GM18867 (cell line): Measurements from ENCODE around the gene CIB4.
"Not testable (repeated sequence)": the region's sequence is repeated elsewhere in the genome, so short reads cannot be mapped to it uniquely, and the experiment has no call there.

Experiments used
- ATAC-seq: cut with Tn5 transposase; IDR thresholded peaks from one replicate; pipeline ENCODE4 v1.9.1; 2021; ENCODE audit warnings: mild to moderate bottlenecking, moderate library complexity; ENCODE audit not compliant: unreplicated experiment

Gene CIB4

DNA sequence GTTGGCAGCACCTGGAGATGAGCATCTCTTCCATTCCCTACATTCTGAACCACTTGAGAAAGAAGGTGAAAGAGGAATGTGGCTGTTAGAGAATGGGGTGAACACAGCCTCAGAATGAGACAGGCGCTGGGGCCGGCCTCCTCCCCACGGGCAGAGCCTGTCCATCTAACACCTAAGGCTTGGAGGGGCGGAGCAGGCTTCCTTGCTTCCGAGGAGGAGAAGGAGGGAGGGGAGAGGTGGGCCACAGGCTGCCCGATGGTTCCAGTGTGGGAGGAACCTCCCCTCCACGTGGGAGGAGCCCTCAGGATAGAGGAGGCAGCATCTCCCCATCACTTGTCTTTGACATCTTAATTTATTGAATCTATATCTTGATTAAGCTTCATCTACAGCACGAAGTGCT is 68.6 kb downstream of the CIB4 start:
- ATAC-seq = no peak

DNA sequence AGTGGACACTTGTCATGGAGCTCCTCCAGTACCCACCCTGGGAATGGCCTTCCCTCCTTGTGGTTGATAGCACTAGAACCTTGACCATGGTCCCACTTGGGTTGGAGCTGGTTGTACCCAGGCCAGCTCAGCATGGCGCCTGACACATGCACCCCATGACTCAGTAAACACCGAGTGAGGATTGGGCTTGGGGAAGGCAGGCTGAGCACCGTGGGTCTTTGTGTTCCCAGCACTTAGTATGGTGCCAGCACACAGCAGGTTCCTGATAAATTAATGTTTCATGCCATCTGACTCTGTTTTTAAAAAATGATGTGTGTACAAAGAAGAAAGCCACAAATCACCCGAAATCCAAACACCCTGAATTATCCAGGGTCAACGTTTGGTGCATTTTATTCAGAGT is 69.8 kb downstream of the CIB4 start:
- no peak for ATAC-seq

DNA sequence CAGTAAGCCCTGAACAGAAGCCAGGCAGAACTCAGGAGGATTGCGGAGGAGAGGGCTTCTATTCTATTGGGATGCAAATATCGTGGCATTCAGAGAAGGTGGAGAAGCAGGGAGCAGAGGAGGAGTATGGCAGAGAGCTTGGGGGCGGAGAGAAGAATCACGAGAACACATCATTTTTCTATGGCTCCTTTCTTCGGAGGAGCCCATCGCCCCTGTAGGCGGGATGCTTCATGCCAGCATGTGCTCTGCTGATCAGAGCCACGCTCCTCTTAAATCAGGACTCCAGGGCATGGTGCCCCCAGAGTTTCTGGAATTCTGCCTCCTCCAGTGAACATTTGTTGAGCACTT is 71.1 kb downstream of the CIB4 start:
- ATAC-seq = no peak

DNA sequence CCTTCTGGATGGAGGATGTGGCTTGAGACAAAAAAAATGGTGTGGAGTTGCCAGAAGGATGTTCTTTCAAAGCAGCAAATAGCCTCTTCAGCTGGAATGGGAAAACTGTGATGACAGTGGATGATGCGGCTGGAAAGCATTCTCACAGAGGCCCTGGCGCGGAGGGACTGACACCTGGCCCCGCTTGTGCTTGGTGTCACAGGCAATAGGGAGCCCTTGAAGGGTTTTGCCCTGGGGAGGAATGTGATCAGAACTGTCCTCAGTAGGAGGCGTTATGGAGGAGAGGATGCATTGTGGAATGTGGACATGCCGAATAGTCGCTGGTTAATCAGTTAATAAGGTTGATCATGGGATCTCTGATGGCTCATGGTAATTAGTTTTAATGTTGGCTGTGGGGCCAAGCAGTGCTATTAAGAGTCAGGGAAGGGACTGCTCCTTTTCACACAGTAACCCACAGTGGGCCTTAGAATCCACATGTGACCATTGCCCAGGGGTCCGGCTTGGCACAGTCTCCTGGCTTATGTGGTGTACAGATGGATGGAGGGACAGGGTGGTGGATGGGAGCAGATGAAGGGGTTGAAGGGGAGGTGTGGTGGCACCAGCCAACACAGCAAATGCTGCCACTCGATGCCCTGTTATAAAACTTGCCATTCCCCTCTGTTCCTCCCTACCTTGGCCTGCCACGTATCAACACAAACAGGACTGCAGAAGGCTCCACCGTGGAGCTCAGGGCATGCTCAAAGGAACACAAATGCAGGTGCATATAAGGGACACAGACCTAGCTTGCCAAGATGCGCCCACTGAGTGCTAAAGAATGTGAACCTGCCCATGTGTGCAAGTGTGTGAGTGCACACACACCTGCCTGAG is 71.7 kb downstream of the CIB4 start:
- ATAC-seq = no peak

DNA sequence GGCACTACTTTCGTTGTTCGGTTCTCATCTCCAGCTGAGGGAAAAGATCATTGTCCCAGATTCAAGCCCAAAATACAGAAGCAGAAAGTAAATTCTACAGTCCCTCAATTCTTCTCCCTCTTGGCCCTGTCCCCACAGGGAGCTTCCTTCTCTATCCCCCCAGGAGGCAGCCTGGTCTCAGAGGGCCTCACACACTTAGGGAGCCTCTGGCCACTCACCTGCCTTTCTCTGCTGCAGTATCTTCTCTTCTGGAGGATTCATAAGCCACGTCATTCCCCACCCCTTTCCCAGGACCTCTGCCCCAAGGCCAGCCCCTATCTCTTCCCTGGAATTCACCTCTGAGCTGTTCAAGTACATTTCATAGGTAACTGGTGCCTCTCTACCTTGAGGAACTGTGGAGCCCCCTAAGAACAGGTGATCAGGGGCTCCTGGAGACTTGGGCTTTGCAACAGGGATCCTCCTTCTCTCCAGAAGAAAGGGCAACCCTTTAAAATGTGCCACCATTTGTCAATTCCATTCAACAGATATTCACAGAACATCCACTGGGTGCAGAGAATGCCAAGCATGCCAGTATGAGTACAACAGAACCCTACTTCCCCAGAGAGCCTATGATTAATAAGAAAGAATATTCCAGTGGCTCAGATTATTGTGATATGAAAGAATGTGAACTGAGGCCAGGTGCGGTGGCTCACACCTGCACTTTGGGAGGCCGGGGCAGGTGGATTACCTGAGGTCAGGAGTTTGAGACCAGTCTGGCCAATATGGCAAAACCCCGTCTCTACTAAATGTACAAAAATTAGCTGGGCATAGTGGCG is 72.9 kb downstream of the CIB4 start:
- ATAC-seq = no peak

DNA sequence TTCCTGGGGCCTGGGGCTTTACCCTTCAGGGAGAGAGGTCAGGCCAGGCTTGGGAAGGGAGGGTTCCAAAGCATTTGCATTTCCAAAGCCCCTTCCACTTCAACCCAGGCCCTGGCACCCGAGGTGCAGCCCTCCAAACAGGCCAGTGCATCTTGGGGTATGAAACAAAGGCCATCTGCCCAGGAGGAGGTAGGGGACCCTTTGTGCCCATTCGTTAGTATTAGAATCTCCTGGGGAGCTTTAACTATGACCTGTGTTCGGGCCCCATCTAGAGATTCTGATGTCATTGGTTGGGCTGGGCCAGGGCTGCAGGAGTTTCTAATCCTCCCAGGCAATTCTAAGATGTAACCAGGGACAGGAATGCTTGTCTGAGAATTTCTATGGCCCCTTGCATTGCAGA is 73.6 kb downstream of the CIB4 start:
- ATAC-seq = no peak

DNA sequence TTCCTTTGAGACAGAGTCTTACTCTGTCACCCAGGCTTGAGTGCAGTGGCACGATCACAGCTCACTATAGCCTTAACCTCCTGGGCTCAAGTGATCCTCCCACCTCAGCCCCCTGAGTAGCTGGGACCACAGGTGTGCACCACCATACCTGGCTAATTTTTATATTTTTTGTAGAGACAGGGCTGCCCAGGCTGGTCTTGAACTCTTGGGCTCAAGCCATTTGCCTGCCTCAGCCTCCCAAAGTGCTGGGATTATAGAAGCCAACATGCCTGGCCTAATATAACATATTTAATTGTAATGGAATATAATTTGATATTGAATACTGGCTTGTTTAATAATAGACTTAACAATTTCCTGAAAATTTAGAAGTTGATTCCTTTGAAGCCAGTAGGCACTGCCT is 74.4 kb downstream of the CIB4 start:
- ATAC-seq = not testable (repeated sequence)

DNA sequence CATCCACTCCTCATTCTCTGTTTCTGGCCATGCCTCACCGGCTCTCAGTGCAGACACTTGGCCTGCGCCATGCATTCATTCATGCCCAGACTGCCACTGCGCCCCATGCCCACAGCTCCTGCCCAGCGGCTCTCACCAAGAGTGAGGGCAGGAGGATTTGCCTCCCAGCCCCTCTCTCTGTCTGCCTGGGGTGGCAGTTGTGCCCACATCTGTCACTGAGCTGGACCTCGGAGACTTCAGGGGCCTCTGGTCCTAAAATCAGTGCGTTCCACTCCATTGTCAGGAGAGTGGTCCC is 75.1 kb downstream of the CIB4 start:
- ATAC-seq = no peak

DNA sequence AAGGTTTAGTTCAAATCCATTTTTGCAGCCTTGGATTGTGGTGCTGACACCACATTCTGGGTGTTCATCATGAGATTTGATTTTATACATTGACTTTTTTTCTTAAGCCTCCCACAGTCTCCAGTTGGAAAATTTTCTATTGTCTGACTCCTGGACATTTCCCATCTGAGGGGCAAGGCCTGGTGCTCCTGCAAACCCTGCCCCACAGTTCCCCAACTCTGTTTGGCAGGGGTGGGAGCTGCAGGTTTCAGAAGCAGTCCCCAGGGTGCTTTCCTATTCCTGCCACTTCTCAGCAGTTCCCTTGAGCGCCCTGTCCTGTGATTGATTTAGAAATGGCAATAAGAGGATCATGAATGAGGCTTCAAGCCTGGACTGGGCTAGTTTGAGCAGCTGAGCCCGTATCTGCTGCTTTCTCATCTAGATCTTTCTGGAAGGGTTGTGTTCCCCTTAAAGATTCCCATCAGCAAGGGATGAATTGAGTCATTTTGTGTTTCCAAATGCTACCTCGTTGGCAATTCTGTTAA is 77.0 kb downstream of the CIB4 start:
- ATAC-seq = no peak

DNA sequence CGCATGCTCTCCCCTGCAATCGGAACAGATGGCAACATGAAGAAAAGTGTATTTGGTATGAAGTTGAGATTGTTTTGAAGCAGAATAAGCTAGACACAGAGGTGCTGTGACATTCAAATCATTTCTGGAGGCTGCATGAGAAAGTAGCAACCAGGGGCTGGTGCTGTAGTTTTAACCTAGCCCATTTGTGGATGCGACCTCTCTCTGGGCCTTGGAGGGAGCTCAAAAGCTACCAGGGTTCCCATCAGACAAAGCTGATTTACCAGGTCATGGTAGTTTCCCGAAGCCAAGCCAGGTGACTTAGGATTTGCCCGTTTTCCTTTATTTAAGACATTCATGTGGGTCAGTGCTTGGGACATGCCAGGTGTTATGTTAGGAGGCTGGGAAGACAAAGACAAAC is 77.5 kb downstream of the CIB4 start:
- ATAC-seq = no peak

DNA sequence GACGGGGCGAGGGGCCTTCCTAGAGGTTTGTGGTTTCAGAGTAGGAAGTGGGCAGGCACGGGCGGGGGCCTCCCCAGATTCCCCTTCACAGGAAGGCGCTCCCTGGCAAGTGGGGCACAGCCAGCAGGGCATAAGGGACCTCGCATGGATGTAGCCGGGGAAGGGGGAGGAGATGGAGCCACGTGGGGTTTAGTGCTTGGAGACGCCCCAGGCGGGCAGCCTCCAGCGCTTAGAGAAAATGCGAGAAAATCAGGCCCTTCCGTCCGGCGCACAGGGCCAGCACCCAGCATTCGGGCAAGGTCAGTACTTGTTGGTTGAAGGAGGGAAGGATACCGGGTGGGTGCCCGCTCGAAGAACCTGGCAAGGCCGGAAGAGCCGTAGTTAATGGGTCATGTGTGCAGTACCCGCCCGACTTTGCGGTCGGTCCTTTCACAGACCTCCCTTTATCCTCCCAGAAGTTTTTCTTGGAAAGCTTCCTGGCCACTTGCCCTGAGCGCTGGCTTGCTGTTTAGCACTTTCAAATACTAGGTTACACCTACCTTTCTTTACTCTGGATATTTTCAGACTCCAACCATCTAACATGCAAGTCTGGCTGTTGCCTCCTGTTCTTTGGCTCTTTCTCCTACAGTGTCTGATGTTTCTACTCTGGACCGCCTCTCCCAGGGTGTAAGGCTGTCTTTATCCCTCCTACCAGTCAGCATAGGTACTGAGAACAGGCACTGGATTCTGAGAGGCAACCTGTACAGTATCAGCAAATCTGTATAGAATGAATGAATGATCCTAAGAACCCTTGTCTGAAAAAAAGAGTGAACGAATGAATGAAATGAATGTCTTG is 78.1 kb downstream of the CIB4 start:
- no peak for ATAC-seq

DNA sequence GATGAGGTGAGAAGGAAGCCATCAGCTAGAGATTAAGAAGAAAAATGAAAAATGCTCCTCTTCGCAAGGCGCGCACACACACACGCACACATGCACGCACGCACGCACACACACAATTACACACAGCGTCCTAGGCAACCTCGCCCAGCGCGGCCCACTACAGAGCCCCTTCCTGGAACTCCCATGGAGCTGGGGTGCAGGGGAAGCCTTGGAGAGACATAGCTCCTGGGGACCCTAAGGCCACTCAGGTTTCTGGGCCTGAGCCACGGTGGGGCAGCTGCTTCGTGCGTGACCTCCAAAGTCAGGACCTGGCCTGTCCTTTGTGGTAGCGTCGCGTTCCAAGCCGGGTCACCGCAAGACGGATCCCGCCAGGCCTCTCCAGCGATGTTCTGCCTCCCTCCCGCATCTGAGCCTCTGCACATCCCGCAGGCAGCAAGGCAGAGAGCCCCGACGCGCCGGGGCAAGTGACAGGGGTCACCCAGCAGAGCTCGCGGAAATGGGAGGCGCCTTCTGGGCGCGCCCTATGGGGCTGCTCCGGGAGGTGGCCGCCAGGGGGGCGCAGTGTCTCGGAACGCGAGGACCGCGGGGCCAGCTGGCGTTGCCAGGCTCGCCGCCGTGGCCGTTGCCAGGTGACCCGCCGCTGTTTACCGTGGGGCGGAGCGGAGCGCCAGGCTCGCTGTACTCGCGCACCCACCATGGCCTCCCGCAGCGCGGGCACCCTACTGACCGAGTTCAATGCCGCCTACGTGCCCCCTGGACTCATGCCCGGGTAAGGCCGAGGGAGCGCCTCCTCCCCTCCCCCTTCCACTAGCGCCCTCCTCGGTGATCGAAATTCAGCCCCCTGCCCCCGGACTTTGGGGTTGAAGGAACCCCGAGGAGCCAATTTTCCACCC is 79.0 kb downstream of the CIB4 start:
- ATAC-seq = no peak

DNA sequence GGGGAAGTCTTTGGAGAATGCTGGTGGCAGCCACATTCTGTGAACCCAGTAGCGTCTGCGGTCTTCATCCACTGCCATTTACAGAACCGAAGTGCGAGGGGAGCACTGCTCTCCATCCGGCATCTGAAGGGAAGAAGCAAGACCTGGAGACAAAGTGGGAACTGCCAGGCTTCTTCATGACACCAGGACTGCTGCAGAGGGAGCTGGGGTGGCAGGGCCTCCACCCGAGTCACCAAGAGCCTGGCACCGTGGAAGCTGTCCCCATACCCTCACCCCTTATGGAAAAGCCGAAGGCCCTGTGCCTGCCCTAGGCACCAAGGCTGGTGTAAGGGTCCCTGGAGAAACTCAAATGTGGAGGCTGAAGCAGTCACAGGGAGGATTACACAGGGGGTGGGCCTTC is 79.8 kb downstream of the CIB4 start:
- no peak for ATAC-seq

DNA sequence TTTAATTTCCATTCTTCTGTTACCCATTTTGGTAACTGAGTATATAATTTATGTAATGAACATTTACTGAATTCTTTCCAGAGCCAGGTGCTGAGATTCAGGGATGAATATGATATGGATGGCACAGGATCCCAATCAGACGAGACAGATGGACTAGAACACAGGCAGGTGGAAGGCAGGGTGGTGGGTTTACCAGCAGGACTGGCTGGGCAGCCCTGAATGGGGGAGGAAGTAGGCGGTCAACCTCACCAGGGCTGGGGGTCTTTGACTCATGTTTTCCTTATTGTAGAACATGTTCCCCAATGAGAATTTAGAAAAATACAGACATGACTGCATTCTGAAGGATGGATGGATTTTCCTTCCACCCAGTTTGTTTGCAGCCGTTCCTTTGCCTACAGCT is 80.3 kb downstream of the CIB4 start:
- ATAC-seq = no peak

DNA sequence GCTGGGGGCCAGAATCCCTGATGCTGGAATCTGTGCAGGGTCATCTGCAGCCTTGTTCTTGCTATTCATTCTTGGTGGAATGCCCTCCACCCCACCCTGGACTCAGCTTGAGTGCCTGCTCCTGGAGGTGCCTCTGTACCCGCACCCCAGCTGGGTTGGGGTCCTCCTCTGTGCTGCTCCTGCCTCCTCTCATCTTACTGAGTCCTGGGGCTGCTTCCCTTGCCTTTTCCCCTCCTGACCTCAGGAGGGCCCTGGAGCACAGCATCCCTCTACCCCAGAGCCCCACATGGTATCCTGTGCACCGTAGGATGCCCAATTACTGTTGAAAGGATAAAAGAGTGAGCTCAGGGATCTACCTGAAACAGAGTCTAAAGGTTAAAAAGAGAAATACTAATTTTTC is 81.6 kb downstream of the CIB4 start:
- no peak for ATAC-seq

DNA sequence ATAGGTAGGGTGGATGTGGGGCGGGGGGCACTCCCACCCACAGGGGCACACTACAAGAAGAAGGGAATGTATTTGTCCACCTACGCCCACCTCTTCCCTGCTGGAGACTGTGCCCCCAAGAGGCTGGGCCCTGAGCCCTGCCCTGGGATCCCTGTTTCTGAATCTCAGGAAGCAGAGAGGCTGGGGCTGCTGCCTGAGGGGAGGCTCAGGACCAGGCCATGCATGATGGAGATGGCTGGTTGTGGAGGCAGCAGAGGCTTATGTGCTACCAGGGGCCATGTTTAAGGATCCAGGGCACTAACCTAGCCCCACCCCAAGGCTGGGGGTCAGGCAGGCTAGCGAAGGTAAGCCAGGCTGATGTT is 82.1 kb downstream of the CIB4 start:
- no peak for ATAC-seq

DNA sequence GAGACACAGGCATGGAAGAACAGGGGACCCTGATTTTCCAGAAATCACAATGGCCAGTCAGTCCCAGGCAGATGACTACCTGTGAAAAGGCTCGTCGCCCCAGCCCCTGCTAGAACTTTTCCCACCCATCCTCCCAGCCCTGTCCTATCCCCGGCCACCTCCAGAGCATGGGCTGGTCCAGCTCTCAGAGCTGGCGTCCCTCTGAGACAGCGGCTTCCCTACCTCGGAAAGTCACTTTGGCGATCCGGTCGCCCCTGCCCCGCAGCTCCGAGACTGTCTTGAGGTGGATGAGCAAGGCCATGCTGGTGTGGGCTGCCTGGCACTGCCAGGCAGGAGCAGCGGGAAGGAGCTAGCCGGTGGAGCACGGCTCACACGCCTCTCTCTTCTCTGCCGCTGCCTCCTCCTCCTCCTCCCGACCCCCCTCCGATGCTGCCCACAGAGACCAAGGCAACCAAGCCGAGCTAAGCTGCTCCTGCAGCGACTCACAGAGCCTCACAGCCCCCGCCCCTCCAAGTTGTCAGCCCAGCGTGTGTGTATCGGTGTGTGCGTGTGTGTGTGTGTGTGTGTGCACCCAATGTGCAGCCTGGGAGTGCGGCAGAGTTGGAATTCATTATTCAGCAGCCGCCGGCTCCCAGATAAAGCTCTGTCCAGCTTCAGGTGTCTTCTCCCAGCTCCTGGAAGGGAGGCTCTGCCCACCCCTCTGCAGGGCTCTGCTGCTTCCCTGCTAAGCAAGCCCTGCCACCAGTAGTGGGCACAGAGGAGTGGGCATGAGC is 82.7 kb downstream of the CIB4 start:
- no peak for ATAC-seq

DNA sequence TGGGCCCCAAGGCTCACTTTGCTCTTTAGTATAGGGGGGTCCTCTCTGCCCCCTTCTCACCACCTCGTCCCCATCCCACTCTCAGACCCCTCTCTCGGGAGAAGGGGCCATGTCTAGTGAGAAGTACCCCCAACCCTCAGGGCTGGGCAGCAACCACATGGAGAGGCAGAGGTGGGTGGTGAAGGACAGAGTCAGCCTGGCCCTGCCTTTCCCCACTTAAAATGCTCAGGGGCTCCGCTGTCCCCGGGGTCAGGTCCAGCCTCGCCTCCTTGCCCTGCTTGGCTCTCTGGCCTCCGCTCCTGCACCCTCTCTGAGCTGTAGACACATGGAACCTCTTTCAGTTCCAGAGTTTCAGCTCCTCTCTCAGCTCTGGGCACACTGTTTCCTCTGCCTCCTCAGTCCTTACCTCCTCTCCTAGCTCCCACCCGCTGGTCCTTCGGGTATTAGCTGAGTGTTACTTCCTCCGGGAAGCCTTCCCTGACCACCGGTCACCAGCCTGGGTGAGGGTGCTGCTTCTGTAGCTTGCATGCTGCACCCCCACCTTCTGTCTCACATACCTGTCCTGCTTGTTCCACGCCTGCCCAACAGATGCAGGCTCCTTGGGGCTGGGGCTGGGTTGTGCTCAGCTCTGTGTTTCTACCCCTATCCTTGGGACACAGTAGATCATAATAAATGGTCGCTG is 83.8 kb downstream of the CIB4 start:
- no peak for ATAC-seq
